ENCODE results near the gene CCDC15. TPM values are rescaled to one million over a fixed set of nuclear protein-coding genes. Genes with fewer than 3 reads are reported as not detected.

The CCDC15 gene, protein sequence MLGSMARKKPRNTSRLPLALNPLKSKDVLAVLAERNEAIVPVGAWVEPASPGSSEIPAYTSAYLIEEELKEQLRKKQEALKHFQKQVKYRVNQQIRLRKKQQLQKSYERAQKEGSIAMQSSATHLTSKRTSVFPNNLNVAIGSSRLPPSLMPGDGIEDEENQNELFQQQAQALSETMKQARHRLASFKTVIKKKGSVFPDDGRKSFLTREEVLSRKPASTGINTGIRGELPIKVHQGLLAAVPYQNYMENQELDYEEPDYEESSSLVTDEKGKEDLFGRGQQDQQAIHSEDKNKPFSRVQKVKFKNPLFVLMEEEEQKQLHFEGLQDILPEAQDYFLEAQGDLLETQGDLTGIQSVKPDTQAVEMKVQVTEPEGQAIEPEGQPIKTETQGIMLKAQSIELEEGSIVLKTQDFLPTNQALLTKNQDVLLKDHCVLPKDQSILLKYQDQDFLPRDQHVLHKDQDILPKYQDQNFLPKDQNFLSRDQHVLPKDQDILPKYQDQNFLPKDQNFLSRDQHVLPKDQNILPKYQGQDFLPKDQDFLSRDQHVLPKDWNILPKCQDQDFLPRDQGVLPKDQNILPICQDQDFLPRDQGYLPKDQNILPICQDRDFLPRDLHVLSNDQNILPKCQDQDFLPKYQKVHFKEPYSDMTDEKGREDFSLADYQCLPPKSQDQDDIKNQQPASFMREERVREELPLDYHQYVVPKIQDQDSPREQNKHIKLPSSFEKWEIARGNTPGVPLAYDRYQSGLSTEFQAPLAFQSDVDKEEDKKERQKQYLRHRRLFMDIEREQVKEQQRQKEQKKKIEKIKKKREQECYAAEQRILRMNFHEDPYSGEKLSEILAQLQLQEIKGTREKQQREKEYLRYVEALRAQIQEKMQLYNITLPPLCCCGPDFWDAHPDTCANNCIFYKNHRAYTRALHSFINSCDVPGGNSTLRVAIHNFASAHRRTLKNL
- total RNA-seq: 2.0 and 2.5 TPM in 2 replicates

DNA sequence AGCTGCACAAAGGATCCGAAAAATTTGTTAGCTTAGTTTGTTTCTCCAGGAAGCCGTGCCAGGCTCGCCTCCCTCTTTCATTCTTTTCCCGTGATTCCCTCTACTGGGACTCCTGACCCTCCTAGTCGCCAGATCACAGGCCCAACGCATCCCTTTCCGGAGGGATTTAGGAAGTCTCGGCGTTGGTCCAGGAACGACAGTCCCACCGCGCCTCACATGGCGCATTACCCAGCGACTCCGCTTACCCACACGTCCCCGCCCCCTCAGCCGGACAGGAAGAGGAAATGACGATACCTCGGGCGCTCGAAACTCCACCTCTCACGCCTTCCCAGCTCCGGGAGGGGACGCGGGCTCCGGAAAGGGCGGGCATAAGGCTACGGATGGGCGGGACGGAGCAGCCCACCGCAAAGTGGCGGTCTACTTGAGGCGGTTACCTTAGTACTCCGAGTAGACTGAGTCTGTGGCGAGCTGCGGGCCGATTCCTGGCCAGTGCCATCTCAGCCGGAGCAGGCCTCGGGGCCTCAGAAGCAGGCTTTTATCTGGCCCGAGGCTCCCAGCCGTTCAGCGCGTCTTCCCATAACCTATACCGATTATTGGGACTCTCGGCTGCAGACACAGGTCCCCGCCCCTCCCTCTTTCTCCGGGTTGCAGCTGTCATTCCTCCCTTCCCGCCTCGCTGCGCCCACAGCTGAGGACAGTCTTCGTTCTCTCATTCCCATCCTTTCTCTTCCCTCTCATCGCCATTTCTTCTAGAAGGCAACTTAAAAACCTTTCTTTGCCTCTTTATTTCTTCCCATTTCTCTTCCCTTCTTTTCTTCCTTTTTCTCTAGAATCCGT is at the start of gene CCDC15:
TSS of gene CCDC15 (plus strand) at position 450 of the 837 bp plus-strand sequence. CDS start 531 bp downstream, outside the sequence.
- DNase-seq (ENCODE audit: extremely low read depth, low read depth, low spot score): peak; percentile 72

DNA sequence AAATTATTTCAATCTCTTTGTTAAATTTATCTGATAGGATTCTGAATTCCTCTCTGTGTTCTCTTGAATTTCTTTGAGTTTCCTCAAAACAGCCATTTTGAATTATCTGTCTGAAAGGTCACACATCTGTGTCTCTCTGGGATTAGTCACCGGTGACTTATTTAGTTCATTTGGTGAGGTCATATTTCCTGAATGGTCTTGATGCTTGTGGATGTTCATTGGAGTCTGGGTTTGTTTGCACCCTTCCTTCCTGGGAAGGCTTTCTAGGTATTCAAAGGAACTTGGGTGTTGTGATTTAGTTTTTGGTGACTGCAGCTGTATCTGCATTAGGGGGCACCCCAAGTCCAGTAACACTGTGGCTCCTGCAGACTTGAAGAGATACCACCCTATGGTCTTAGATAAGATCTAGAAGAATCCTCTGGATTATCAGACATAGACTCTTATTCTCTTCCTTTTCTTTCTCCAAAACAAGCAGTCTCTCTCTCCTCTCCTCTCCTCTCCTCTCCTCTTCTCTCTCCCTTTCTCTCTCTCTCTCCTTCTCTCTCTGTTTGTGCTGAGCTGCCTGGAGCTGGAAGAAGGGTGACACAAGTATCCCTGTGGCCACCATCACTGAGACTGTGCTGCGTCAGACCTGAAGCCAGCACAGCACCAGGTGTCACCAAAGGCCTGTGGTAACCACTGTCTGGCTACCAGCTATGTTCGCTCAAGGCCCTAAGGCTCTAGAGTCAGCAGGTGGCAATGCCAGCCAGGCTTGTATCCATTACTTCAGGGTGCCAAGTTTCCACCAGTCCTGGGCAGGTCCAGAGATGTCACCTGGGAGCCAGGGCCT is 38.2 kb upstream of the CCDC15 start:
- no peak for DNase-seq (ENCODE audit: extremely low read depth, low read depth, low spot score)

DNA sequence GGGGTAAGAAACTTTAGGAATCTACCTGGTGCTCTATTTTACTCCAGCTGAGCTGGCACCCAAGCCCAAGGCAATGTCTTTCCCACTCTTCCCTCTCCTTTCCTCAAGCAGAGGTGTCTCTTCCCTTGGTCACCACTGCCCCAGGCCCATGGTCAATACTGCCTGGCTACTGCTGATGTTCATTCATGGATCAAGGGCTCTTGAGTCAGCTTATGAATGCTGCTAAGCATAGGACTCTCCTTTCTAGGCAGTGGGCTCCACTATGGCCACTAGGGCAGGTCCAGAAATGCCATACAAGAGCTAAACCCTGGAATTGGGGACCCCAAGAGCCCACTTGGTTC is 37.7 kb upstream of the CCDC15 start:
- no peak for DNase-seq (ENCODE audit: extremely low read depth, low read depth, low spot score)

DNA sequence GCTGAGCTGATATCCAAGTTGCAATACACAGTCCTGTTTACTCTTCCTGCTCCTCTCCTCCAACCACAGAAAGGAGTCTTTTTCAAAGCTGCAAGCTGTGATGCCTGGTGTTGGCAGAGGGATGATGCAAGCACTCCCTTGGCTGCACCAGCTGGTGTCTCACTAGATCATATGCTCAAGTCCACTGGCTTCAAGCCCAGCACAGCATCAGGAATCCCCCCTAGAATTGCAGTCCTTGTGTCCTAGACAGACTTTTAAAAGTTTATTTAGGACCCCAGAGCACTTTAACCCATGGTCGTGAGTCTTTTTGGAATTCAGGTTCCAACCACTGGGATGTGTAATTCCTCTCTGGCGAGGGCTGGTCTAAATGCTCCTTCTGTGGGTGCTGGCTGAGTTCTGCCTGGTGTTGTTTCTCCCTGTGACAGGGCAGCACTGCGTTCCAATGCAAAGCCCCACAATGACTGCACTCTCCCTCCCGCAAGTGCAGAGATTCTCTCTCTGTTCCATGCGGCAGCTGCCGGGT is 36.8 kb upstream of the CCDC15 start:
- DNase-seq (ENCODE audit: extremely low read depth, low read depth, low spot score): no peak

DNA sequence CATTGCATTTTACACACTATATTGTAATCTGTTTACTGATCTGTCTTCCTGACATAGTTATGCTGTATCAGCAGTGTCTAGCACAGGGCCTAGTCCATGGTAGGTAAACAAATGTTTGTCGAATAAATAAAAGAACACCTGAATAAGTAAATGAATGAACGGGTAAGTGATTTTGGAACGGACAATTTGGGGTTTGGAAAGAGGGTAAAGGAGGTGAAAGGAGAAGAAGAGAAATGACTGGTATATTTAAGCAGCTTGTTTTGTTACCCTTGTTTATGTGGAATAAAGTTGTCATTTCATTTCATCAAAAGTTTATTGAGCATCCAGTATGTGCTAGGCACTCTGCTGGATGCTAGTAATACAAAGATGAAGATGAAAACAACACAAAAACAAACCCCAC is 35.1 kb upstream of the CCDC15 start, which contains the start of gene HEPN1:
TSS of gene HEPN1 (plus strand) at position 301 of the 400 bp plus-strand sequence.
- no peak for DNase-seq (ENCODE audit: extremely low read depth, low read depth, low spot score)

DNA sequence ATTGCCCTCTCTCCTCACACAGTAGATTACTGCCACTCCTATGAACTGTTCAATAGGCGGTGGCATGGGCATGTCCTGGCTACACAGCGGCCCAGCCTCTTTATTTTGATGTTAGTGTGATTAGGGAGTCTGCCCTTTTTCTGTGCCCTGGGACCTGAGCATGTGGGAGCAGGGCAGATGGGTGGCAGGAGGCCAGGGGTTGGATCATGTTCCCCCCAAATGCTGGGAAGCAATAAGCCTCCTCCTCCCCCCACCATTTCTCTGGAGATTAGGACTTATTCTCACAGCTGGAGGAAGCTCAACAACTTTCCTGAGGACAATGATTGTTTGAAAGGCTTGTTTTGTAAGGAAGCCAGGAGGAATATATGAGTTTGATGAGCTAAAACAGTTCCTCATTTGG is 34.1 kb upstream of the CCDC15 start:
- no peak for DNase-seq (ENCODE audit: extremely low read depth, low read depth, low spot score)

DNA sequence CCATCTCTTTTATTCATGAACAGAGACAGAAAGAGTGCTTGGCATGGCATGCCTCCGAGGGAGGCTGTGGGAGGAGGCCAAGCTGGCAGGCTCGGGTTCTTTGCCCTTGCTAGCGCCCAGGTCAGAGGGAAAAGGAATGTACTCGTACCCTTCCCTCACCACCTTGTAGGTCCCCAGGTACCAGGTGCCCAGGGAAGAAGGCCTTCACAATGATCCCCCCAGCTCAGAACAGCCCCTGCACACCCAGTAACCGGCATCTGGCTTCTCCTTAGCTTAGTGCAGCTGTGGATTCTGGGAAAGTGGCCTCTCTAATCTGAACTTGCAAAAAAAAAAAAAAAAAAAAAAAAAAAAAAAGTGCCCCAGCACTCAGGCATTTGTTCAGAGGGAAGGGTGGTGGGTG is 33.6 kb upstream of the CCDC15 start:
- DNase-seq (ENCODE audit: extremely low read depth, low read depth, low spot score): no peak

DNA sequence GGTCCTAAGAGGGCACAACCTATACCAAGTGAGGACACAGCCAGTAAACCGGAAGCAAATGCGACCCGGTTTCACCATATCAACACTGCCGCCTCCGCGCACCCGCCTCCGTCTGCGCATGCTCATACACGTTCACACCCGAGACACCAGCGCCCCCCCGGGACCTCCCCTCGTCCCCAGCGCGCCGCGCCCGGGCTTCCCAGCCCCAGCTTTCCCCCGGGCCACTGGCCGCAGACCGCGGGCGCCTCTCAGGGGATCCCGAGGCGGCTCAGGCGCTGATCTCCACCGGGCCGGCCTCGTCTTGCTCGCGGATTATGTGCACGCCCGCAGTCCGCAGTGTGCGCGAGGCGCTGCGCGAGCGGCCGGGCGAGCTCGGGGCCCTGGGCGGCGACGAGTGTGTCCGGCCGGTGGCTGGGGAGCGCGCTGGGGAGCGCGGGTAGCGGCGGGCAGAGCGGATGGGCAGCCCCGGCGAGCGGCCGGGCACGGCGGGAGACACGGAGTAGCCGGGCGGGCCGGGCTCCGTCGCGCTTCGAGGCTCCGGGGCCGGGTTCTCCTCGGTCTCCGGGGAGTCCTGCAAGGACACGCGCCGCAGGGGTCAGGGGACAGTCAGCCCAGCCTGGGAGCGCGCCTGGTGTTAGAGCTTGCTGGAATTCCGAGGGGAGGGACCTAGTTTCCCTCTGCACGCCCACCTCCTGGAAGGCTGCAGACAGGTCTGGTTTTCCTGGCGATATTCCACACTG is 33.0 kb upstream of the CCDC15 start:
- no peak for DNase-seq (ENCODE audit: extremely low read depth, low read depth, low spot score)

DNA sequence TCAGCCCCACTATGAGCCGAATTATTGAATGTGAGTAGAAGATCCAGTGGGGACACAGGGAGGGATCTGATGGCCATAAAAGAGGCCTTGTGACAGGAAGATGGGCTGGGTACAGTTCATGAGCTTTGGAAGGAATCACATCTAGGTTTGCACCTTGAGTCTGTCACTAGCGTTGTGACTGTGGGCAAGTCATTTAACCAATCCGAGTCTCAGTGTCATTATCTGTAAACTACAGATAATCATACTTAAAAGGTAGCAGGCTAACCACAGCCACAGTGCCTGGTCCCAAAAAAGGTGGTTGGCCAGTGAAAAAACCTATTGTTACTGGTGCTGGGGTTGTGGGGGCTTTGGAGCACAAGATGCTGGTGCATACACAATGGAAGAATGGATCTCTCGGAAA is 31.2 kb upstream of the CCDC15 start:
- no peak for DNase-seq (ENCODE audit: extremely low read depth, low read depth, low spot score)

DNA sequence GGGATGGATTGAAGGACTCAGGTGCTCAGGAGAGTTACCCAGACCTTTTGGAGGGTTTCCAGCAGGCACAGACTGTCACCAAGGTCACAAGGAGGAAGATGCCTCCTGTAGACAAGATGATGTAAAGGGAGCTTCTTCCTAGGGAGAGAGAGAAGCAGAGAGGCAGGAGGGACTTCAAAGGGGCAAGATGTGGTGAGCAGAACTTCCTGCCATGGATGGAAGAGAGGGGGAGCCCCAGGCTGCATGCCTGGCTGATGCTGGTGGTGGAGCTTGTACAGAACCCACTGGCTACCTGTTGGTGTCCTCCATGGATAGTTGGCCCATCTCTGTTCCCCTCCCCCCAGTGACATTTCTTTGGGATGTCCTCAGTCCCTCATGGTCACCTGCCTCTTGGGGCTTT is 30.7 kb upstream of the CCDC15 start:
- DNase-seq (ENCODE audit: extremely low read depth, low read depth, low spot score): no peak

DNA sequence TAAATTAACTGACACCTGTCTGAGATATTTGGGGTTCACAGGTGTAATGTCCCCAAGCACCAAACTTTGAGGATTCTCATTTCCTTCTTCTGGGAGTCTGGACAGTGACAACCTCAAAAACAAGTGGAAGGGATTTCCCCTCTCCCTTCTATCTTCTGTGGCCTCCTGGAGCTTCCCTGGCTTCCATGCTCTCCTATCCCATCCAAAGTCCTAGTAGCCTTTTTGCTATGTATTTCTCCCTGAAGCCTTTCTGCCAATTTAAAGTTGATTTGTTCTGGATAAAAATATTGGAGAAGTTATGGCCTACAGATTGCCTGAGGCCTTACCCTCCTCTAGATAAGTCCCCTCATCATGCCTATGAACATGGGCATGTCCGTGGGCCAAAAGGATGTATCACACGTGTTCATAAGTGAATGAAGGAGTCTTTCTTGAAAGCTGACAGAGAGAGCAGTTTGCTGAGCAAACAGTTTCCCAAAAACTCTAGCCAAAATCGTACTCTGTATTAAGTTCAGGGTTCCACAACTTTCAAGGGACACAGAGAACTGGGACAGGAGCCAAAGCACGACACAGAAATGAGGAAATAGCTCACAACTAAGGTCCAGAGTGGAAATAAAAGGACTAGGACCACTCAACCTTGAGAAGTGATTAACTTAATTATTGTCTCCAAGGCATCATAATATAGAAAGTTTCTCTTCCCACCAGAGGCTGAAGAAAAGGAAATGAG is 24.9 kb upstream of the CCDC15 start:
- DNase-seq (ENCODE audit: extremely low read depth, low read depth, low spot score): no peak

DNA sequence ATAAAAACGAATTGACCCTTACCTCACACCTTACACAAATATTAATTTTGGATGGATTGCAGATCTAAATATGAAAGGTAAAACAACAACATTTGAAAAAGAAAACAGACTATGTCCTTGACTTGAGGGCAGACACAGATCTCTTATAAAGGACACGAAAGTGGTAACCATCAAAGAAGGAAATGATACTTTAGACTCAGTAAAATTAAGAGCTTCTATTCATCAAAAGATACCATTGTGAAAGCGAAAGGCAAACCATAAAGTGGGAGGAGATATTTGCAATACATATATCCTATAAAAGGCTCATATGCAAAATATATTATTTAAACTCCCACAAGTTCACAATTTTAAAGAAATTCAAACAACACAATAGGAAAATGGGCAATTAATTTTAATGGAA is 23.2 kb upstream of the CCDC15 start:
- DNase-seq (ENCODE audit: extremely low read depth, low read depth, low spot score): no peak

DNA sequence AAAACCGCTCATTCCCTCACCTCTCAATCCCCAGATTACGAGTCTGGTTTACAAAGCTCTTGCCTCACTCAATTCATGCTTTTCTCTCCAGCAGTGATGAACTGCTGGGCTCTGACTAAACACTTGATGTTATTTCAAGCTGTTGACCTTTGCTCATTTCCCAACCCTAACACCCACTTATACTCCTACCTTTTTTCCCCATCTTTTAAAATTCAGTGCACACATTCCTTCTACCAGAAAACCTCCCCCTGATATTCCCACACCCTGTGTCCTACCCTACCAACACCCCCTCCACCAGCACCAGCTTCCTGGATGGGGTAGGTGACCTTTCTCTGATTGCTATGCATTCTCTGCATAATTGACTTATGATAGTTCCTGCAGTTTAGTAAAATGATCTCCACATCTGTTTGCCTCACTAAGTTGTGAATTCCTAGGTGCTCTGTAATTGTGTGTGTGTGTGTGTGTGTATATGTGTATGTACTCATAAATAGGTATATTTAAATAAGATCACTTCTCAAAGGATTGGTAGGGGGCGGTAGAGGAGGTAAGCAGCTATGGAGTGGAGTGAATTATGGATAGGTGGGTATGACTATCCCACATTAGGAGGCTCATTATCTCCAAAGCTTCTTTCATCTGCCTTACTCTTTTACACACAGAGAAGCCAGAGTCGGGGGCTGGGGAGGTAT is 19.0 kb upstream of the CCDC15 start:
- no peak for DNase-seq (ENCODE audit: extremely low read depth, low read depth, low spot score)

DNA sequence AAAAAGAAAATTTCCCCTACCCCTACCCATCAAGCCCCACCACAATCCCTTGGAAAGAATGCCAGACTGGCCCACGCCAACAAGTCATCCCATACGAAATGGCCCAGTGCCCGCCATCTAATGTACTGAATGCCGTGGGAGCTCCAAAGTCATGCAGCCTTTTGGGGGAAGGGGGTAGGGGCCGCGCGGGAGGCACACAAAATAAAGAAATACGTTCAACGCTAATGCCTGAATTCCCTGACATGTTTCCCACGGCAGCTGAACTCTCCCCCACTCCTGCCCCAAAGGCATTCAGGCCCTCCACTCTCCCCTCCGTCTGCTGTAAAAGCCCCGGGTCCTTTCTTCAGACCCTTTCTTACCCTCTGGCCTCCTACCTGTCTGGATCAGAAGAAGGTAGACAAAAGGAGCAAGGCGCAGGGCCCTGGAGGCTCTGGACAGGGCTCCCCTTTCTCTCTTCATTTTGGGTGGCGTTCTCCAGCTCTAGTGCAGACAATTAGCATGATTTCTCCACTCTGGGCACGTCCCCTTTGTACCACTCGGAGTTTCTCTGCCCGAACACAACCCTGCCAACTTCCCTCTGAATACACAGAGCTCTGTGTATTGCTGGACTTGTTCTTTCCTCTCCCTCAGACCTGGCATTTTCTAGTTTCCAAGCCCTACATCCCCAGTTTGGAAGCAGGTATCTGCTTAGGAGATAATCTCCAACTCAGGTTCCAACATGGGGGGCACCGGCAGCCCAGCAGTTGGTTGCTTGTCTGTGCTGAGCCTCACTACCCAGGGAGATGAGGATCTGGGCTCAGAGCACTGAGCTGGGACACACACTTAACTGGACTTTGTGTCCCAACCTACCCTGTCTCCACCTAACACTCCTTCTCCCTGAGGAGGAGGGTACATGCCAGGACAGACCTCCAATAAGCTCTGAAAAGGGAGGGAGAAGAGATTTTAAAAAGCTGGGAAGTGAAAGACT is 18.2 kb upstream of the CCDC15 start, which contains the start of gene HEPACAM:
TSS of gene HEPACAM (minus strand) at position 500 of the 967 bp plus-strand sequence. CDS start at position 459, 41 bp downstream.
- DNase-seq (ENCODE audit: extremely low read depth, low read depth, low spot score): no peak

DNA sequence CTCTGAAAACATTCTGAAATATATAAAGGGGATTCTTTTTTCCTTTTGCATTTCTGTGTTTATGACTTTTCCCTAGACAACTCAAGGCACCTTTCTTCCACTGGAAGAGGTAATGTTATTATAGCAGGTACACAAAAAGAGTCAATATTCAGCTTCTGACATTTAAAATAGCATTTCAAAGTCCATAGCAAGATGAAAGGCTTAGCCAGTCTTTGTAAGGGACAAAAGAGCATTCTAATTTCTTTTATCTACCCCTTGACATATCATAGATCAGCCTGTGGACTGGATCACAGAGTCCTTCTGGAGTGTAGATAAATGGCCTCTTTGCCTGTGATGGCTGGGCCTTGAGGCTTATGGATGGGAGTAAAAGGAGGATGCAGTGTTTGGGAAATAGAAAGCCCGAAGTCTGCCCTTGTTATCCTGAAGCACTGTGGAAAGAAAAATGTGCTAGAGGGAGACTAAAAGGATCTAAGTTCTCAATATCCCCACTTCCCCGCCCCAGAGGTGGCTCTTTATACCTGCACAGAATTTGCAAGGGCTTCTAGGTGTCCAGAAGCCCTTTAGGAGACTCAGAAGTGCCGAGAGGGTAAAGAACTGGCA is 16.6 kb upstream of the CCDC15 start:
- no peak for DNase-seq (ENCODE audit: extremely low read depth, low read depth, low spot score)

DNA sequence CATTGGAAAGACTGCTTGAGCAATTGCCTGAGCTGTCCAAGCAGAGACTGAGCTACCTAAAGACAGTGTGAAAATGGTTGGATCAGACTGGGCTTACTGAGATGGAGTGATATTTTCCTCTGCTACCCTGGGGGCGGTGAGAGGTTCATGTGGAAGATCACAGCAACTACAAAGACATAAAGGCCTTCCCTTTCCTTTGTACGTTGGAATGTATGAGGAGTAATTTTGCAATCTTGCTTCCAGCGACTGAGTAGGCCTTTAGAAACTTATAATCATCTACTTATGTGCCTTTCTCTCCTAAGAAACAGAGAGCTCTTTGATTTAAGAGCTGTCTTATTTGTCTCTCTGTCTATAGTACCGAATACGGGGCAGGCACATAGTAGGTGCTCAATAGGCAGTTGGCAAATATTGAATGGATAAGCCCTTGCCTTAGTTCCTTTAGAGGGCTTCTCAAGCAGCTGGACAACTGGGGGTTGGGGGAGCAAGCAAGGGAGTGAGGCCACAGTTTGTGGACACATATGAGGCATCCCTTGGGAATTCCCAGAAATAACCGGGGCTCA is 15.7 kb upstream of the CCDC15 start:
- no peak for DNase-seq (ENCODE audit: extremely low read depth, low read depth, low spot score)
